ENCODE measurements around the gene SNRPE. TPM values are rescaled to one million over a fixed set of nuclear protein-coding genes. Genes with fewer than 3 reads are reported as not detected.
A peak's percentile ranks its signal among the peaks of the same experiment; 100 is the strongest.

Gene SNRPE
- total and polyA plus RNA-seq, 3 donors from 2014 or later: 41.9 to 115 (median 49.5) TPM

GRCh38 chr1:203858055-203858454 is 3.3 kb upstream of the SNRPE start:
- H3K27me3 ChIP-seq: no peaks in the 10 kb centered on the region
- no peak for TF ChIP-seq CTCF (IDR thresholded peaks at IDR 0.05)
- TF ChIP-seq POLR2A (IDR thresholded peaks at IDR 0.05): no peak
- intact Hi-C loops (cut with DNase I; ENCODE audit: low total_unique reads): no loop called here
- H3K27ac ChIP-seq: no peak overlapping the region
- WGBS, 2 donors: 36 to 62% methylated on average over 2 of the region's 2 CpGs
- peaks cover 9% of the 10 kb centered on the region for H3K4me1 ChIP-seq
- H3K9me3 ChIP-seq: no peaks in the 10 kb centered on the region
- no peak for DNase-seq
- no peak overlapping the region for H3K4me3 ChIP-seq
- no peaks in the 10 kb centered on the region for H3K36me3 ChIP-seq (ENCODE audit: low read depth, missing control alignments)

- H3K36me3 ChIP-seq (ENCODE audit: low read depth, missing control alignments): no peaks in the 10 kb centered on the region
- no peaks in the 10 kb centered on the region for H3K27me3 ChIP-seq
- peaks cover 9% of the 10 kb centered on the region for H3K4me1 ChIP-seq
- intact Hi-C loops (cut with DNase I; ENCODE audit: low total_unique reads): no loop called here
- H3K27ac ChIP-seq: no peak overlapping the region
- 76 to 77% methylated on average over 4 of the region's 4 CpGs for WGBS, 2 donors
- no peak overlapping the region for H3K4me3 ChIP-seq
- no peak for DNase-seq
- TF ChIP-seq POLR2A (IDR thresholded peaks at IDR 0.05) (no peak), CTCF (IDR thresholded peaks at IDR 0.05) (no peak)
- H3K9me3 ChIP-seq: no peaks in the 10 kb centered on the region
Observed at GRCh38 chr1:203858975-203859374, 2.4 kb upstream of the SNRPE start.

GRCh38 chr1:203860396-203861025 is 888 bp upstream of the SNRPE start:
- Histone ChIP-seq H3K27me3 (no peaks in the 10 kb centered on the region), H3K27ac (no peak overlapping the region), H3K4me1 (peaks cover 9% of the 10 kb centered on the region), H3K36me3 (ENCODE audit: low read depth, missing control alignments) (no peaks in the 10 kb centered on the region), H3K9me3 (no peaks in the 10 kb centered on the region), H3K4me3 (peak overlapping the region; percentile 78 to 98)
- TF ChIP-seq POLR2A (IDR thresholded peaks at IDR 0.05) (no peak), CTCF (IDR thresholded peaks at IDR 0.05) (no peak)
- 18 to 25% methylated on average over 15 of the region's 15 CpGs for WGBS, 2 donors
- DNase-seq: peak; percentile 30
- intact Hi-C loops (cut with DNase I; ENCODE audit: low total_unique reads): no loop called here

- 62% methylated on average over 5 of the region's 5 CpGs for WGBS, 2 donors
- no peak for DNase-seq
- no peaks in the 10 kb centered on the region for H3K9me3 ChIP-seq
- TF ChIP-seq CTCF (IDR thresholded peaks at IDR 0.05): no peak
- no peak for TF ChIP-seq POLR2A (IDR thresholded peaks at IDR 0.05)
- H3K36me3 ChIP-seq (ENCODE audit: low read depth, missing control alignments): no peaks in the 10 kb centered on the region
- no peak overlapping the region for H3K4me3 ChIP-seq
- H3K27ac ChIP-seq: no peak overlapping the region
- intact Hi-C loops (cut with DNase I; ENCODE audit: low total_unique reads): no loop called here
- peaks cover 18% of the 10 kb centered on the region for H3K4me1 ChIP-seq
- no peaks in the 10 kb centered on the region for H3K27me3 ChIP-seq
Observed at GRCh38 chr1:203867802-203868201, 6.4 kb downstream of the SNRPE start.

- no peaks in the 10 kb centered on the region for H3K27me3 ChIP-seq
- WGBS, 2 donors: 89 to 100% methylated on average over 1 of the region's 1 CpG
- intact Hi-C loops (cut with DNase I; ENCODE audit: low total_unique reads): loop anchor here (5.0 kb wide), 1 partner anchor 257 kb away; no protein-coding TSS in a partner anchor
- no peak for DNase-seq
- no peaks in the 10 kb centered on the region for H3K36me3 ChIP-seq (ENCODE audit: low read depth, missing control alignments)
- H3K9me3 ChIP-seq: no peaks in the 10 kb centered on the region
- TF ChIP-seq POLR2A (IDR thresholded peaks at IDR 0.05): no peak
- no peak for TF ChIP-seq CTCF (IDR thresholded peaks at IDR 0.05)
- no peak overlapping the region for H3K27ac ChIP-seq
- H3K4me1 ChIP-seq: peaks cover 18% of the 10 kb centered on the region
- no peak overlapping the region for H3K4me3 ChIP-seq
Observed at GRCh38 chr1:203870245-203870644, 8.8 kb downstream of the SNRPE start.

Data from testis (tissue), 3 donors.